Measurements from ENCODE around the gene SYT1.
"Not testable (repeated sequence)": the region's sequence is repeated elsewhere in the genome, so short reads cannot be mapped to it uniquely, and the experiment has no call there.

Gene SYT1

GRCh38 chr12:79156846-79157463 lies 292.4 kb downstream of the SYT1 start:
- no peak for DNase-seq

- no peak for DNase-seq
These were observed 296.8 kb downstream of the SYT1 start for GRCh38 chr12:79161249-79161934.

GRCh38 chr12:79162147-79162772 lies 297.7 kb downstream of the SYT1 start:
- no peak for DNase-seq

GRCh38 chr12:79162948-79163347 lies 298.4 kb downstream of the SYT1 start:
- DNase-seq: no peak

GRCh38 chr12:79164890-79165289 lies 300.3 kb downstream of the SYT1 start:
- DNase-seq: no peak

- DNase-seq: no peak
These were observed 304.1 kb downstream of the SYT1 start for GRCh38 chr12:79168687-79169086.

GRCh38 chr12:79174626-79175025 lies 310.1 kb downstream of the SYT1 start:
- DNase-seq: no peak

GRCh38 chr12:79183003-79183402 lies 318.4 kb downstream of the SYT1 start:
- DNase-seq: no peak

- DNase-seq: no peak
These were observed 319.4 kb downstream of the SYT1 start for GRCh38 chr12:79183926-79184325.

GRCh38 chr12:79186506-79186905 lies 321.9 kb downstream of the SYT1 start:
- no peak for DNase-seq

GRCh38 chr12:79187032-79187431 lies 322.5 kb downstream of the SYT1 start:
- no peak for DNase-seq

GRCh38 chr12:79191391-79191790 lies 326.8 kb downstream of the SYT1 start:
- no peak for DNase-seq

GRCh38 chr12:79194595-79194994 lies 330.0 kb downstream of the SYT1 start:
- DNase-seq: no peak

GRCh38 chr12:79199166-79199565 lies 334.6 kb downstream of the SYT1 start:
- no peak for DNase-seq

- no peak for DNase-seq
These were observed 335.6 kb downstream of the SYT1 start for GRCh38 chr12:79200176-79200575.

- DNase-seq: no peak
These were observed 338.6 kb downstream of the SYT1 start for GRCh38 chr12:79203058-79203647.

- DNase-seq: no peak
These were observed 342.3 kb downstream of the SYT1 start for GRCh38 chr12:79206871-79207270.

GRCh38 chr12:79210403-79210802 lies 345.8 kb downstream of the SYT1 start:
- DNase-seq: not testable (repeated sequence)

GRCh38 chr12:79217306-79217705 lies 352.7 kb downstream of the SYT1 start:
- no peak for DNase-seq

GRCh38 chr12:79223210-79223609 lies 358.6 kb downstream of the SYT1 start:
- no peak for DNase-seq

GRCh38 chr12:79223761-79224160 lies 359.2 kb downstream of the SYT1 start:
- no peak for DNase-seq

GRCh38 chr12:79227091-79227490 lies 362.5 kb downstream of the SYT1 start:
- no peak for DNase-seq

- no peak for DNase-seq
These were observed 363.1 kb downstream of the SYT1 start for GRCh38 chr12:79227646-79228045.

GRCh38 chr12:79233341-79233781 lies 368.8 kb downstream of the SYT1 start:
- no peak for DNase-seq
